C4-2B (cell line): ENCODE measurements around the gene CYP4F22.
"Not testable (repeated sequence)": the region's sequence is repeated elsewhere in the genome, so short reads cannot be mapped to it uniquely, and the experiment has no call there.

Experiments used
- H3K27ac ChIP-seq: fragments of 450-650 bp; 2 replicates; pipeline ENCODE4 v1.5.1; 2017
- ZFX ChIP-seq: fragments of 450-650 bp; IDR thresholded peaks from 2 replicates; pipeline ENCODE4 v1.6.1; 2017
- TF ChIP-seq, protein P1 (sequence below): fragments of 450-650 bp; conservative IDR thresholded peaks from 2 replicates; pipeline ENCODE4 v1.5.1; 2017; ENCODE audit warnings: mild to moderate bottlenecking

The CYP4F22 gene

DNA sequence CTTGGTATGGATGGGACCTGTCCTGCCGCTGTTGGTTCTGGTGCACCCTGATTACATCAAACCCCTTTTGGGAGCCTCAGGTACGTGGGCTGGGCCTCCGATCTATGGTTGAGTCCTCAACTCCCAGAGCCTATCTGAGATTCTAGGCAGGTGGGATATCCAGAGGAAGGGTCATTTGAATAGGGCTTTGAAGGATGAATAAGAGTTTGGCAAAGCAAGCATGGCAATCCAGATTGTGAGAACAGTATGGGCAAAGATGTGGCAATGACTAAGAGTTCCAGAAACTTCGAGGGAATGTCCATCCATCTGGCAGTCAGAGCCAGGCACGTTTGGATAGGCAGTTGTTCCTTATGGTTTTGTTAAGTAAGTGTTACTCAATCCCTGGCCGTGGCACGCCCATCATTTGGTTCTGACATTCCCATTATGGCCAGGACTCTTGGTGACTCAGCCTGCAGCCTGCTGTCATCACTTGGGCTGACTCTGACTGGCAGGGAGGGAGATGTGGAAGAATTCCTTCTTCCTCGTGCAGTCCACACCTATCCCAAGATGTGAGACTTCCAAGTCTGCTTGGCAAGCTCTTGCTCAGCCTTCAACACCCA, 21.5 kb downstream of the CYP4F22 start:
- H3K27ac ChIP-seq = no peak overlapping the region
- TF ChIP-seq, protein P1, sequence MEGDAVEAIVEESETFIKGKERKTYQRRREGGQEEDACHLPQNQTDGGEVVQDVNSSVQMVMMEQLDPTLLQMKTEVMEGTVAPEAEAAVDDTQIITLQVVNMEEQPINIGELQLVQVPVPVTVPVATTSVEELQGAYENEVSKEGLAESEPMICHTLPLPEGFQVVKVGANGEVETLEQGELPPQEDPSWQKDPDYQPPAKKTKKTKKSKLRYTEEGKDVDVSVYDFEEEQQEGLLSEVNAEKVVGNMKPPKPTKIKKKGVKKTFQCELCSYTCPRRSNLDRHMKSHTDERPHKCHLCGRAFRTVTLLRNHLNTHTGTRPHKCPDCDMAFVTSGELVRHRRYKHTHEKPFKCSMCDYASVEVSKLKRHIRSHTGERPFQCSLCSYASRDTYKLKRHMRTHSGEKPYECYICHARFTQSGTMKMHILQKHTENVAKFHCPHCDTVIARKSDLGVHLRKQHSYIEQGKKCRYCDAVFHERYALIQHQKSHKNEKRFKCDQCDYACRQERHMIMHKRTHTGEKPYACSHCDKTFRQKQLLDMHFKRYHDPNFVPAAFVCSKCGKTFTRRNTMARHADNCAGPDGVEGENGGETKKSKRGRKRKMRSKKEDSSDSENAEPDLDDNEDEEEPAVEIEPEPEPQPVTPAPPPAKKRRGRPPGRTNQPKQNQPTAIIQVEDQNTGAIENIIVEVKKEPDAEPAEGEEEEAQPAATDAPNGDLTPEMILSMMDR = no peak
- no peak for TF ChIP-seq ZFX

DNA sequence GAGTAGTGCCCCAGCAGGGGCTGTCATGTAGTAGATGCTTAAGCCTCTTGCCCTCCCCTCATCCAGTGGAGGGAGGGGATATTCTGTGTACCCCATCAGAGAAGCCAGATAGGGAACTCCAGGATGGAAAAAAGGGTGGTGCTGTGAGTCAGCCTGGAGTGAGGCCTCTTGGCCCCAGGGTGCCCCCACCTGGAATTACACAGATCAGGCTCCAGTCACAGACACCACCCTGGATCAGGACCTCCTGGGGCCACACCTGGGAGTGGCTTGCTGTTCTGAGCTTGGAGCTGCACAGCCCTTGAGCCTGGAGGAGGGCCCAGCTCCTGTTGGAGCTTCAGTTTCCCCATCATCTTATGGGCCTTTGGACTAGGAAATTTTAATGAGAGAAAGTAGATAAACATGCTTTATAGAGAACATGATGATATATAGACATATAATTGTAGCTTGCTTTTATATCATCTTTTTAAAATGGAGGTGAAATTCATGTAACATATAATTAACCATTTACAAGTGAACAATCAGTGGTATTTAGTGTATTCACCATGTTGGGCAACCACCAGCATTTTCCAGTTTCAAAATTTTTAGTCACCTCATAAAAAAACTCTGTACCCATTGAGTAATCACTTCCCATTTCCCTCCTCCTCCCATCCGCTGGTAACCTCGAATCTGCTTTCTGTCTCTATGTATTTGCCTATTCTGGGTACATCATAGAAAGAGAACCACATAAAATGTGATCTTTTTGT, 24.6 kb downstream of the CYP4F22 start:
- no peak overlapping the region for H3K27ac ChIP-seq
- no peak for TF ChIP-seq ZFX
- TF ChIP-seq, protein P1 = no peak

DNA sequence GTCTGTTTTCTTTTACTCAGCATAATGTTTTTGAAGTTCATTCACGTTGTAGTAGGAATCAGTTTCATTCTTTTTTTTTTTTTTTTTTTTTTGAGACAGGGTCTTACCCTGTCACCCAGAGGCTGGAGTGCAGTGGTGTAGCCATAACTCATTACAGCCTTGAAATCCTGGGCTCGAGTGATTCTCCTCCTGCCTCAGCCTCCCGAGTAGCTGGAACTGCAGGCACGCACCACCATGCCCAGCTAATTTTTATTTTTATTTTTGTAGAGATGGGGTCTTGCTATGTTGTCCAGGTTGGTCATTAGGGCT, 25.2 kb downstream of the CYP4F22 start:
- H3K27ac ChIP-seq = not testable (repeated sequence)

DNA sequence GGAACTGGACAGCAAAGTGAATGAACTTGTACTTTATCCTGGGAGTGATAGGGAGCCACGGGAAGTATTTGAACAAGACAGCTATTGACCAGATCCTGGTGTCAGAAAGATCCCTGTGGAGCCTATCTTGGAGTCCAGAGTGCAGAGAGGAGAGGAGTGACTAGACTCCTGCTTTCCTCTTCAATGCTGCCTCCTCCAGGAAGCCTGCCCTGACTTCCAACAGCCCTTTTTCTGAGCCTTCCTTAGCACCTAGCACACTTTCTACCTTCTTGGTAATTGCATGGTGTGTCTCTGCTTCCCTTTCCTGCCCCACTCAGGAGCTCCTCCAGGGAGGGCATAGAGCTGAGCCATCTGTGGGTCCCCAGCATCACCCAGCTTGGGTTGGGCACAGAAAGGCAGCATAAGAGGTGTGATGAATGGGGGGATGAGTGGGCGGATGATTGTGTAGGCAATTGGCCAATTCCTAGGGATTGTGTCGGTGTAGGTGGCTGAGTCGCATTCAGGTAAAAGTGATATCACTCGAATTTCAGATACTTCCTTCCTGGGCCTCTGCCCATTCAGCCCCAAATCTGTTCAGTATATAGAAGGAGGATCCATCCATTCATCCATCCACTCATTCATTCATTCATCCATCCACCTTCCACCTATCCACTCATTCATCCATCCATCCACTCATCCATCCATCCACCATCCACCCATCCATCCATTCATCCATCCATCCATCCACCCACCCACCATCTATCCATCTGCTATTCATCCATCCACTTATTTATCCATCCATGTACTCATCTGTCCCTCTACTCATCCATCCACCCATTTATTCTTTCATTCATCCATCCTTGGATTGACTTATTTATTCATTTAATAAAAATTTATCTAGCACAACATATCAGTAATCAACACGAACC, 26.9 kb downstream of the CYP4F22 start:
- H3K27ac ChIP-seq = no peak overlapping the region
- TF ChIP-seq ZFX = no peak
- TF ChIP-seq, protein P1 = no peak

DNA sequence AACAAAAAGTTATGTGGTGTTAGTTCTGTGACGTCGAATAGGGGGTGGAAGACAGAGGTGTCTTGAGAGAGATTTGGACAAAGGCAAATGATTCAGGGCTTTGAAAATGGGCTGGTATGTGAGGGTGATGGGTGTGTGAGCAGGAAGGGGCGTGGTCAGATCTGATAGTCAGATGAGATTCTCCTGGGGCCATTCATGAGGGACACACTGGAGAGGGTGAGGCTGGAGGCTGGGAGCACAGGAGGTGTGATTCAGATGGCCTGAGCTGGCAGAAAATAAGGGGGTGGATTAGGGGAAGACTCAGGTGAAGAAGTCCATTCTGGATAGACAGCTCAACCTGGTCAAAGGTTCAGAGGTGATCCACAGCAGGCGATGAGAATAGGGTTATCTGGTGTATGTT, 28.0 kb downstream of the CYP4F22 start:
- TF ChIP-seq, protein P1 = no peak
- TF ChIP-seq ZFX = no peak
- no peak overlapping the region for H3K27ac ChIP-seq

DNA sequence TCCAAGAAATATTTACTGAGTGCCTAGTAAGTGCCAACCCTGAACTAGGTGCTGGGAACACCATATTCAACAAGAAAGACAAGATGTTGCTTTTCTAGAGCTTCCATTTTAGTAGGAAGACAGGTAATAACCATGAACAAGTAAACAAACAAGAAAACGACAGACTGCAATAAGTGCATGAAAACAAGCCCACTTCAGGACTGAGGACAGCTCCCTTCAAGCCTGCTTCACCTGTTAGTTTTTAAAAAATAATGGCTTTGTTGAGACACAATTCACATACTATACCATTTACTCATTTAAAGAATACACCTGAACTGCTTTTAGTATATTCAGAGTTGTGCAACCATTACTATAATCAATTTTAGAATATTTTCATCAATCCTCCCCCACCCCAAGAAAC, 30.4 kb downstream of the CYP4F22 start:
- no peak overlapping the region for H3K27ac ChIP-seq

DNA sequence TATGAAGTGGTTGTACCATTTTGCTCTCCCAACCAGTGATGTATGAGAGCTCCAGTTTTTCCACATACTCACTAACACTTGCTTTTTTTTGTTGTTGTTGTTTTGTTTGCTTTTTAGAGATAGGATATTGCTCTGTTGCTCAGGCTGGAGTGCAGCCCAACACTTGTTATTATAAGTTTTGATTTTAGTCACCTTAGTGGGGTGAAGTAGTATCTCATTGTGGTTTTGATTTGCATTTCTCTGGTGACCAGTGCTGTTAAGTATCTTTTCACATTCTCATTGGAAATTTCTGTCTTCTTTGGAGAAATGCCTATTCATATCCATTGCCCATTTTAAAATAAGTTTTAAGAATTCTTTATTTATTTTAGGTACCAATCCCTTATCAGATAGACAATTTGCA, 31.3 kb downstream of the CYP4F22 start:
- no peak overlapping the region for H3K27ac ChIP-seq
- TF ChIP-seq ZFX = no peak
- TF ChIP-seq, protein P1 = no peak

More for the DNA sequence above, 30.4 kb downstream of the CYP4F22 start:
- TF ChIP-seq, protein P1 = no peak
- no peak for TF ChIP-seq ZFX
